Measurements from ENCODE around the gene TUBB2B.

DNA sequence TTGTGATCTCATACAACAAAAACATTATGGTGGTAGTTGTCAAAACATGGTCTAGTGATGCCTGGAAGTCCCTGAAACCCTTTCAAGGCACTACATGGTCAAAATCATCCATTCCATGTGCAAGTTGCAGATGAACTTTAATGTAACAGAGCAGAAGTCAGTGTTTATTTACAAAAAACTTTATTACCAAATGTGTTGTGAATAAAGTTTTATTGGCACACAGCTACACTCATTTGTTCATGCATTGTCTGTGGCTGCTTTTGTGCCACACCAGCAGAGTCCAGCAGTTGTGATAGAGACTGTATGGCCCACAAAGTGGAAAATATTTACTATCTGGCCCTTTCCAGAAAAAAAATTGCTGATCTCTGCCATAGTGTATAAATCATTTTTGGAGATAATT lies 26.8 kb downstream of the TUBB2B start:
- TF ChIP-seq, protein P1, sequence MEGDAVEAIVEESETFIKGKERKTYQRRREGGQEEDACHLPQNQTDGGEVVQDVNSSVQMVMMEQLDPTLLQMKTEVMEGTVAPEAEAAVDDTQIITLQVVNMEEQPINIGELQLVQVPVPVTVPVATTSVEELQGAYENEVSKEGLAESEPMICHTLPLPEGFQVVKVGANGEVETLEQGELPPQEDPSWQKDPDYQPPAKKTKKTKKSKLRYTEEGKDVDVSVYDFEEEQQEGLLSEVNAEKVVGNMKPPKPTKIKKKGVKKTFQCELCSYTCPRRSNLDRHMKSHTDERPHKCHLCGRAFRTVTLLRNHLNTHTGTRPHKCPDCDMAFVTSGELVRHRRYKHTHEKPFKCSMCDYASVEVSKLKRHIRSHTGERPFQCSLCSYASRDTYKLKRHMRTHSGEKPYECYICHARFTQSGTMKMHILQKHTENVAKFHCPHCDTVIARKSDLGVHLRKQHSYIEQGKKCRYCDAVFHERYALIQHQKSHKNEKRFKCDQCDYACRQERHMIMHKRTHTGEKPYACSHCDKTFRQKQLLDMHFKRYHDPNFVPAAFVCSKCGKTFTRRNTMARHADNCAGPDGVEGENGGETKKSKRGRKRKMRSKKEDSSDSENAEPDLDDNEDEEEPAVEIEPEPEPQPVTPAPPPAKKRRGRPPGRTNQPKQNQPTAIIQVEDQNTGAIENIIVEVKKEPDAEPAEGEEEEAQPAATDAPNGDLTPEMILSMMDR (IDR thresholded peaks at IDR 0.05; ENCODE audit: extremely low read depth in 1 of 2, insufficient read depth in 1 of 2, low read depth in 1 of 2, low read length in 2 of 2), result no peak
- TF ChIP-seq EZH2 (IDR thresholded peaks at IDR 0.05; ENCODE audit: borderline replicate concordance, low read depth, low read length, severe bottlenecking), result no peak
- TF ChIP-seq POLR2A (IDR thresholded peaks at IDR 0.05; ENCODE audit: low read depth, low read length), result no peak
- TF ChIP-seq POLR2AphosphoS5 (IDR thresholded peaks at IDR 0.05; ENCODE audit: insufficient read depth, low read depth, low read length), result no peak
- TF ChIP-seq, protein P2, sequence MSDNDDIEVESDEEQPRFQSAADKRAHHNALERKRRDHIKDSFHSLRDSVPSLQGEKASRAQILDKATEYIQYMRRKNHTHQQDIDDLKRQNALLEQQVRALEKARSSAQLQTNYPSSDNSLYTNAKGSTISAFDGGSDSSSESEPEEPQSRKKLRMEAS (IDR thresholded peaks at IDR 0.05; ENCODE audit: insufficient read depth, insufficient read length), result no peak
- no peak for TF ChIP-seq MYC (IDR thresholded peaks at IDR 0.05; ENCODE audit: low read depth, low read length)
- TF ChIP-seq FOS (IDR thresholded peaks at IDR 0.05; ENCODE audit: borderline replicate concordance, insufficient read depth, low read length), result no peak
